Activated B cell treated with CpG ODN at 0.5 μM for 24 hours (primary cell): Measurements from ENCODE around the gene DCLK2. TPM values are rescaled to one million over a fixed set of nuclear protein-coding genes. Genes with fewer than 3 reads are reported as not detected.

ENCODE experiments used
- ATAC-seq: fragments of 200-7000 bp; cut with Tn5 transposase; one replicate; pipeline ENCODE4 v1.10.0; 2021; ENCODE audit warnings: low read depth, mild to moderate bottlenecking, moderate library complexity
- CTCF ChIA-PET: fragments of 350-600 bp; sonication (Branson Sonifier 250); formaldehyde crosslinking; loops from one replicate; lab custom pipeline; 2021; ENCODE audit warnings: antibody characterized with exemption; lab: Charles Lee
- POLR2A ChIA-PET: fragments of 350-600 bp; sonication (Branson Sonifier 250); formaldehyde crosslinking; loops from one replicate; lab custom pipeline; 2021; ENCODE audit warnings: antibody characterized with exemption; lab: Charles Lee
- DNase-seq: peaks from one replicate; pipeline ENCODE4 v3.0.0; 2022
- H3K27ac Mint-ChIP-seq: one replicate; pipeline ENCODE4 v1.8.0; 2020; ENCODE audit warnings: mixed read lengths
- H3K27me3 Mint-ChIP-seq: one replicate; pipeline ENCODE4 v1.8.0; 2021; ENCODE audit warnings: mixed read lengths
- H3K36me3 Mint-ChIP-seq: one replicate; pipeline ENCODE4 v1.8.0; 2021; ENCODE audit warnings: low read depth, mixed read lengths
- H3K4me1 Mint-ChIP-seq: one replicate; pipeline ENCODE4 v1.8.0; 2021; ENCODE audit warnings: mixed read lengths
- H3K4me3 Mint-ChIP-seq: one replicate; pipeline ENCODE4 v1.8.0; 2020; ENCODE audit warnings: mild to moderate bottlenecking, mixed read lengths
- H3K9me3 Mint-ChIP-seq: one replicate; pipeline ENCODE4 v1.8.0; 2020; ENCODE audit warnings: mixed read lengths
- intact Hi-C: fragments of 100-400 bp; cut with micrococcal nuclease; formaldehyde crosslinking; loops from one replicate; pipeline ENCODE4 v1.15.1; 2024
- total RNA-seq: library from RNA; stranded (reverse); gene quantifications from 2 replicates; pipeline ENCODE4 v1.2.3, GENCODE V29; 2022
- TF ChIP-seq, protein P1 (sequence below): fragments of 200-600 bp; IDR thresholded peaks from one replicate; pipeline ENCODE4 v1.8.0; 2022; ENCODE audit warnings: antibody characterized with exemption, mild to moderate bottlenecking

Gene DCLK2
- total RNA-seq, 1 donor from 2014 or later, result 3.4 TPM

DNA sequence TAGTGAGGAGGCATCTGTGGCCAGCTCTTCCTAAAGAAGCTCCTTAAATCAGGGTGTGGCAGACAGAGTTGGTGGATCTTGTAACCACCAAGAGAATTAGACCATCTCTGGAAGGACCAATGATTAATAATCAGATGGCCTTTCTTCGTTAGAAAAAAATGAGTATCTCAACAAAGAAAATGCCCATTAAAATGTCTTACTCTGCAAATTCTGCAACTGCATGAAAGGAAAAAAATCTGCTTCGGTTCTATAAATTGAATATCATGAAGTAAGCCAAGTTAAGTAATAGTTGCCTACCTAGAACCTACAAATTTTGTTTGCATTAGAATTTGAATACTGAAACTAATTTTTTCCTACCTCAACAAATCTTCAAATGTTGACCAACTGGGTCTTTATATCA is 4.2 kb upstream of the DCLK2 start:
- ChIA-PET POLR2A (no interaction called here), CTCF (no interaction called here)
- ATAC-seq (no peak), DNase-seq (no peak)
- Mint-ChIP-seq H3K27ac (no peak overlapping the region), H3K9me3 (no peaks in the 10 kb centered on the region), H3K4me3 (no peak overlapping the region), H3K27me3 (peaks cover 27% of the 10 kb centered on the region), H3K4me1 (peaks cover 2% of the 10 kb centered on the region), H3K36me3 (no peaks in the 10 kb centered on the region)
- TF ChIP-seq, protein P1, sequence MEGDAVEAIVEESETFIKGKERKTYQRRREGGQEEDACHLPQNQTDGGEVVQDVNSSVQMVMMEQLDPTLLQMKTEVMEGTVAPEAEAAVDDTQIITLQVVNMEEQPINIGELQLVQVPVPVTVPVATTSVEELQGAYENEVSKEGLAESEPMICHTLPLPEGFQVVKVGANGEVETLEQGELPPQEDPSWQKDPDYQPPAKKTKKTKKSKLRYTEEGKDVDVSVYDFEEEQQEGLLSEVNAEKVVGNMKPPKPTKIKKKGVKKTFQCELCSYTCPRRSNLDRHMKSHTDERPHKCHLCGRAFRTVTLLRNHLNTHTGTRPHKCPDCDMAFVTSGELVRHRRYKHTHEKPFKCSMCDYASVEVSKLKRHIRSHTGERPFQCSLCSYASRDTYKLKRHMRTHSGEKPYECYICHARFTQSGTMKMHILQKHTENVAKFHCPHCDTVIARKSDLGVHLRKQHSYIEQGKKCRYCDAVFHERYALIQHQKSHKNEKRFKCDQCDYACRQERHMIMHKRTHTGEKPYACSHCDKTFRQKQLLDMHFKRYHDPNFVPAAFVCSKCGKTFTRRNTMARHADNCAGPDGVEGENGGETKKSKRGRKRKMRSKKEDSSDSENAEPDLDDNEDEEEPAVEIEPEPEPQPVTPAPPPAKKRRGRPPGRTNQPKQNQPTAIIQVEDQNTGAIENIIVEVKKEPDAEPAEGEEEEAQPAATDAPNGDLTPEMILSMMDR, result no peak
- intact Hi-C loops, result no loop called here

DNA sequence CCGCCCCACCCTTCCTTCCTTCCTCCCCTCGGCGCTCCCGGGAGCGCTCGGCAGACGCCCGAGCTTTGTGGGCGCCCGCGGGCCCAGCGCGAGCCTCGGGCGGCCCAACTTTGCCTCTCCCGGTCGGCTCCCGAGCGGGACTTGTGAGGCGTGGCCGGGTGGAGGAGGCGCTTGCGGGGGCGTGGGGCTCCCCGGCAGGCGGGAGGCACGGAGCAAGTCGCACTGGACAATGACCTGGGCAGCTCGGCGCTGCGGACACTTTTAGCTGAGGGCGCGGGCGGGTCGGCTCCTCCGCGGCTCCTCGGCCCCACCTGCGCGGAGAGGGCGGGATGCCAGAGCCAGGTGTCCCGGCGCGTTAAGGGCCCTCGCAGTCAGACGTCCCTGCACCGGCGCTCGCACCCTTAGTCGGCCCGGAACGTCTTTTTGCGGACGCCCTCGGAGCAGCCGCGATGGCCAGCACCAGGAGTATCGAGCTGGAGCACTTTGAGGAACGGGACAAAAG is 385 bp downstream of the DCLK2 start:
- ChIA-PET POLR2A (interaction anchor here (0.6 to 1.0 kb wide), 3 partner anchors 40 to 1635 kb away, joined by 3 to 8 read pairs (median 4); no protein-coding TSS in a partner anchor), CTCF (interaction anchor here (0.9 to 1.3 kb wide), 3 partner anchors 68 to 130 kb away, joined by 3 to 4 read pairs (median 3); no protein-coding TSS in a partner anchor)
- peaks cover 15% of the 10 kb centered on the region for H3K4me1 Mint-ChIP-seq
- no peaks in the 10 kb centered on the region for H3K9me3 Mint-ChIP-seq
- peak overlapping the region; percentile 83 for H3K4me3 Mint-ChIP-seq
- TF ChIP-seq, protein P1, result no peak
- H3K27ac Mint-ChIP-seq, result no peak overlapping the region
- DNase-seq, result peak; percentile 40
- intact Hi-C loops, result loop anchor here (1.0 to 2.0 kb wide), 4 partner anchors 40 to 1020 kb away; partner anchors contain the start of gene RPS3A
- no peaks in the 10 kb centered on the region for H3K36me3 Mint-ChIP-seq
- peak; percentile 31 for ATAC-seq
- peaks cover 28% of the 10 kb centered on the region for H3K27me3 Mint-ChIP-seq

DNA sequence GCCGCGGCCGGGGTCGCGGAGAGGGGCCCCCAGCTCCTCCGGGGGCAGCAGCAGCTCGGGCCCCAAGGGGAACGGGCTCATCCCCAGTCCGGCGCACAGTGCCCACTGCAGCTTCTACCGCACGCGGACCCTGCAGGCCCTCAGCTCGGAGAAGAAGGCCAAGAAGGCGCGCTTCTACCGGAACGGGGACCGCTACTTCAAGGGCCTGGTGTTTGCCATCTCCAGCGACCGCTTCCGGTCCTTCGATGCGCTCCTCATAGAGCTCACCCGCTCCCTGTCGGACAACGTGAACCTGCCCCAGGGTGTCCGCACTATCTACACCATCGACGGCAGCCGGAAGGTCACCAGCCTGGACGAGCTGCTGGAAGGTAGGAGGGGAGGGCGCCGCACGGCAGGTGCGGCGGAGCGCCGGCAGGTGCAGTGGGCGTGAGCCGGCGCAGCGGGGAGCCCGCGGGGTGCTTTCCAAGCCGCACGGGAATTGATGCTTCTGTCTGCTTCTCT is 886 bp downstream of the DCLK2 start:
- intact Hi-C loops, result loop anchor here (1.0 to 2.0 kb wide), 4 partner anchors 41 to 1020 kb away; partner anchors contain the start of gene RPS3A
- Mint-ChIP-seq H3K9me3 (no peaks in the 10 kb centered on the region), H3K27me3 (peaks cover 28% of the 10 kb centered on the region), H3K36me3 (no peaks in the 10 kb centered on the region), H3K4me1 (peaks cover 15% of the 10 kb centered on the region), H3K27ac (peak overlapping the region; percentile 37), H3K4me3 (peak overlapping the region; percentile 83)
- TF ChIP-seq, protein P1, result no peak
- ATAC-seq (peak; percentile 63), DNase-seq (peak; percentile 50)
- CTCF ChIA-PET, result interaction anchor here (0.9 to 1.3 kb wide), 3 partner anchors 68 to 130 kb away, joined by 3 to 4 read pairs (median 3); no protein-coding TSS in a partner anchor
- POLR2A ChIA-PET, result interaction anchor here (0.6 to 1.0 kb wide), 2 partner anchors 41 to 47 kb away, joined by 3 to 8 read pairs; no protein-coding TSS in a partner anchor

DNA sequence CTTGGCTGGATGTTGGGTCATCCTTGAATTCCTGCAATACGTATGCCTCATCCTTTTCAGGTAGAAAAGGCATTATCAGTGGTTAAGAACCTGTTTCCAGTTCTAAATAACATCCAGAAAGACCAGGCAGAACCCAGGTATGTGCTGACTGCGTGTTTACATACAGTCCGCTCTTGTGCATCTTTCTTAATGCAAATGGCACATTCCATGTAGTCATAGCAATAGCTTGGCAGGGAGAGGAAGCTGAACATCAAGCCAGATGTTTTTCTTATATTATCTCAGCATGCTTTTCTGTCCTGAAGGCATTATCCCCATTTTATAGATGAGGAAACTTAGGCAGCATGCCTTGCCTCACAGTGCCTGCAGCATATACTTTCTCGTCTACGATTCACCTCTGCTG is 2.1 kb downstream of the DCLK2 start:
- Mint-ChIP-seq H3K27me3 (peaks cover 23% of the 10 kb centered on the region), H3K9me3 (no peaks in the 10 kb centered on the region), H3K4me3 (no peak overlapping the region), H3K27ac (no peak overlapping the region), H3K36me3 (no peaks in the 10 kb centered on the region), H3K4me1 (peaks cover 15% of the 10 kb centered on the region)
- no peak for ATAC-seq
- TF ChIP-seq, protein P1, result no peak
- intact Hi-C loops, result loop anchor here (5.0 kb wide), 1 partner anchor 1638 kb away; the partner anchor contains the start of gene NR3C2
- ChIA-PET POLR2A (no interaction called here), CTCF (no interaction called here)
- no peak for DNase-seq

- TF ChIP-seq, protein P1, result no peak
- H3K4me3 Mint-ChIP-seq, result no peak overlapping the region
- H3K4me1 Mint-ChIP-seq, result peaks cover 15% of the 10 kb centered on the region
- POLR2A ChIA-PET, result no interaction called here
- H3K27me3 Mint-ChIP-seq, result peaks cover 19% of the 10 kb centered on the region
- intact Hi-C loops, result loop anchor here (5.0 kb wide), 1 partner anchor 1639 kb away; the partner anchor contains the start of gene NR3C2
- H3K36me3 Mint-ChIP-seq, result no peaks in the 10 kb centered on the region
- CTCF ChIA-PET, result no interaction called here
- DNase-seq (no peak), ATAC-seq (no peak)
- no peaks in the 10 kb centered on the region for H3K9me3 Mint-ChIP-seq
- no peak overlapping the region for H3K27ac Mint-ChIP-seq
Observed at GRCh38 chr4:150080875-150081274, 2.6 kb downstream of the DCLK2 start.
